Naive thymus-derived CD4-positive, alpha-beta T cell (primary cell): ENCODE results near the gene FLT3. TPM values are rescaled to one million over a fixed set of nuclear protein-coding genes. Genes with fewer than 3 reads are reported as not detected.

Experiments used
- ATAC-seq: fragments of 150-1000 bp; cut with Tn5 transposase; 2 replicates; pipeline ENCODE4 v1.10.0; 2021; ENCODE audit warnings: mild to moderate bottlenecking, moderate library complexity
- CTCF ChIA-PET: fragments of 350-600 bp; sonication (Branson Sonifier 250); formaldehyde crosslinking; loops from one replicate; lab custom pipeline; 2021; ENCODE audit warnings: antibody characterized with exemption; lab: Charles Lee
- POLR2A ChIA-PET: fragments of 350-600 bp; sonication (Branson Sonifier 250); formaldehyde crosslinking; loops from one replicate; lab custom pipeline; 2021; ENCODE audit warnings: antibody characterized with exemption, inconsistent platforms; lab: Charles Lee
- DNase-seq, 9 donors: peaks; one replicate each; pipeline versions ENCODE4 v3.0.0 to v3.0.0-alpha.2; 2020 to 2022; ENCODE audit warnings: mixed read lengths in 1 of 9
- H3K27ac ChIP-seq: one replicate; pipeline ENCODE4 v1.7.0; 2013; ENCODE audit warnings: mild to moderate bottlenecking, low read depth, low read length, moderate library complexity
- H3K27me3 ChIP-seq, 2 donors: one replicate each; pipeline ENCODE4 v1.7.0; 2013; ENCODE audit warnings: low read length in 2 of 2, mild to moderate bottlenecking in 2 of 2, moderate library complexity in 2 of 2; ENCODE audit not compliant: control insufficient read depth in 2 of 2, insufficient read depth in 2 of 2
- H3K36me3 ChIP-seq, 3 experiments: 1 replicate in 2 of 3; 2 replicates in 1 of 3; pipeline ENCODE4 v1.7.0; 2013; ENCODE audit warnings: low read length in 3 of 3, mild to moderate bottlenecking in 3 of 3, moderate library complexity in 1 of 3; ENCODE audit not compliant: insufficient read depth in 3 of 3, control insufficient read depth in 2 of 3
- H3K4me1 ChIP-seq, 2 donors: one replicate each; pipeline ENCODE4 v1.7.0; 2013; ENCODE audit warnings: low read length in 2 of 2, mild to moderate bottlenecking in 2 of 2, moderate library complexity in 1 of 2; ENCODE audit not compliant: control insufficient read depth in 2 of 2, insufficient read depth in 2 of 2
- H3K4me3 ChIP-seq: 2 replicates; pipeline ENCODE4 v1.7.0; 2013; ENCODE audit warnings: mild to moderate bottlenecking, low read length
- H3K9me3 ChIP-seq, 3 experiments: 1 replicate in 2 of 3; 2 replicates in 1 of 3; pipeline ENCODE4 v1.7.0; 2013; ENCODE audit warnings: low read length in 3 of 3; ENCODE audit not compliant: control insufficient read depth in 2 of 3
- H3K27ac Mint-ChIP-seq, 9 donors: one replicate each; pipeline ENCODE4 v1.8.0; 2020 to 2022; ENCODE audit warnings: mixed read lengths in 9 of 9, mild to moderate bottlenecking in 8 of 9, moderate library complexity in 5 of 9, inconsistent platforms in 2 of 9
- H3K27me3 Mint-ChIP-seq, 5 donors: one replicate each; pipeline ENCODE4 v1.8.0; 2021 to 2022; ENCODE audit warnings: mixed read lengths in 5 of 5, mild to moderate bottlenecking in 1 of 5
- H3K36me3 Mint-ChIP-seq, 5 donors: one replicate each; pipeline ENCODE4 v1.8.0; 2020 to 2022; ENCODE audit warnings: mixed read lengths in 5 of 5, mild to moderate bottlenecking in 3 of 5, inconsistent platforms in 1 of 5
- H3K4me1 Mint-ChIP-seq, 7 donors: one replicate each; pipeline ENCODE4 v1.8.0; 2020 to 2022; ENCODE audit warnings: mixed read lengths in 7 of 7, mild to moderate bottlenecking in 3 of 7, inconsistent platforms in 1 of 7
- H3K4me3 Mint-ChIP-seq, 10 donors: one replicate each; pipeline ENCODE4 v1.8.0; 2020 to 2022; ENCODE audit warnings: mild to moderate bottlenecking in 10 of 10, mixed read lengths in 10 of 10, moderate library complexity in 6 of 10, inconsistent platforms in 2 of 10
- H3K9me3 Mint-ChIP-seq, 11 donors: one replicate each; pipeline ENCODE4 v1.8.0; 2020 to 2022; ENCODE audit warnings: mixed read lengths in 11 of 11, mild to moderate bottlenecking in 4 of 11, inconsistent platforms in 1 of 11, moderate library complexity in 1 of 11
- intact Hi-C, 2 donors: fragments of 100-400 bp; cut with micrococcal nuclease; formaldehyde crosslinking; loops; one replicate each; pipeline ENCODE4 v1.15.1; 2023
- polyA plus RNA-seq, 2 donors: library from polyadenylated mRNA; unstranded; fragments of 300-500 nt; fragmentation: Illumina TruSeq; gene quantifications; one replicate each; pipeline ENCODE4 v1.2.3, GENCODE V29; 2021
- total RNA-seq, 6 experiments: library from RNA in 5 of 6; stranded (reverse) in 5 of 6; gene quantifications; 1 replicate in 5 of 6; 2 replicates in 1 of 6; pipeline ENCODE4 v1.2.3 and lab custom pipeline; 2021 to 2026

The FLT3 gene
- total and polyA plus RNA-seq, 7 experiments from 2014 or later: 0.77 to 3.4 TPM; not detected in 5

- Histone ChIP-seq H3K9me3 (no peaks in the 10 kb centered on the region), H3K4me1 (no peaks in the 10 kb centered on the region), H3K27me3 (peaks cover 10 to 18% of the 10 kb centered on the region in 2 donors), H3K36me3 (no peaks in the 10 kb centered on the region), H3K27ac (no peak overlapping the region), H3K4me3 (no peak overlapping the region)
- Mint-ChIP-seq H3K4me1 (peaks cover 10 to 29% (median 24%) of the 10 kb centered on the region in 7 donors), H3K36me3 (no peaks in the 10 kb centered on the region), H3K27me3 (peaks cover 69 to 89% (median 83%) of the 10 kb centered on the region in 5 donors), H3K4me3 (no peak overlapping the region), H3K27ac (no peak overlapping the region), H3K9me3 (peaks cover 0 to 1% (median 0%) of the 10 kb centered on the region in 11 donors)
- ChIA-PET POLR2A (no interaction called here), CTCF (interaction anchor here (0.5 to 1.3 kb wide), 4 partner anchors 9 to 1259 kb away, joined by 3 to 5 read pairs (median 3); no protein-coding TSS in a partner anchor)
- ATAC-seq (no peak), DNase-seq (no peak)
- intact Hi-C loops: loop anchor here in 1 of 2 donors (2.0 kb wide), 1 partner anchor 51 kb away; no protein-coding TSS in a partner anchor
These were observed 124.6 kb downstream of the FLT3 start for GRCh38 chr13:27975564-27976361.

DNA sequence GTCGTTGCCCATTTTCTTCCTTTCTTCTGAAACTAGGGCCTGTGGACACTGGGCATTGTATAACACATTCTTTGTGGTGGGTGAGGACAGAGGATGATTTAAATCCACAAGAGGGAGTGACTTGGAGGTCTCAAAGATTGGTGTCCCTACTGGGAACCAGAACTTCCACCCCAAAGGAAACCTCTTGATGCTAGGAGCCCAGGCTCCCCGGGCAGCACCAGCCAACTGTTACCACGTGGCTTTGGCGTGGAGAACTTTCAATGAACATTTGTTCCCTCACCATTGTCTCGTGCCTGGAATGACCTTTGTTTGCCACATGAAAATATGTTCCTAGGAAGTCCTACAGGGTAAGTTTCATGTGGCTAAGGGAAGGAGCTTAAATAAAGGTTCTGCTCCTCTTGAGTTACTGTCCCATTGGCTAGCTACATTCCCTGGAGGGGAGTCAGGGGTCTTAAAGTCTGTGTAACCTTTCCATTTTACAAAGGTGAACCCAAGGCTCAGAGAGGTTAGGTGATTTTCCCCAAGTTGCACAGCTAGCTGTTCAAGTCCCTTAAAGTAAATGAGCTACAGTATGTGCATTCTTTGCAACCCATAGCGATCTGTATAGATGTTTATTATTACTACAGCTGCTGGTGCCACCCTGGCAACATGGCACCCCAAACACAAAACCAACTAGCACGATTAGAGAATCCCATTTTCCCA is 126.3 kb downstream of the FLT3 start:
- POLR2A ChIA-PET: no interaction called here
- H3K27ac Mint-ChIP-seq: no peak overlapping the region
- Histone ChIP-seq H3K9me3 (no peaks in the 10 kb centered on the region), H3K27me3 (peaks cover 4 to 12% of the 10 kb centered on the region in 2 donors), H3K4me1 (no peaks in the 10 kb centered on the region), H3K36me3 (no peaks in the 10 kb centered on the region), H3K4me3 (no peak overlapping the region), H3K27ac (no peak overlapping the region)
- intact Hi-C loops: no loop called here
- peaks cover 71 to 91% (median 83%) of the 10 kb centered on the region in 5 donors for H3K27me3 Mint-ChIP-seq
- H3K4me3 Mint-ChIP-seq: no peak overlapping the region
- no peak for DNase-seq
- no peaks in the 10 kb centered on the region for H3K36me3 Mint-ChIP-seq
- ATAC-seq: no peak
- H3K4me1 Mint-ChIP-seq: peaks cover 7 to 29% (median 20%) of the 10 kb centered on the region in 7 donors
- CTCF ChIA-PET: interaction anchor here (1.1 kb wide), 1 partner anchor 12 kb away, joined by 3 read pairs; no protein-coding TSS in a partner anchor
- peaks cover 0 to 1% (median 0%) of the 10 kb centered on the region in 11 donors for H3K9me3 Mint-ChIP-seq

DNA sequence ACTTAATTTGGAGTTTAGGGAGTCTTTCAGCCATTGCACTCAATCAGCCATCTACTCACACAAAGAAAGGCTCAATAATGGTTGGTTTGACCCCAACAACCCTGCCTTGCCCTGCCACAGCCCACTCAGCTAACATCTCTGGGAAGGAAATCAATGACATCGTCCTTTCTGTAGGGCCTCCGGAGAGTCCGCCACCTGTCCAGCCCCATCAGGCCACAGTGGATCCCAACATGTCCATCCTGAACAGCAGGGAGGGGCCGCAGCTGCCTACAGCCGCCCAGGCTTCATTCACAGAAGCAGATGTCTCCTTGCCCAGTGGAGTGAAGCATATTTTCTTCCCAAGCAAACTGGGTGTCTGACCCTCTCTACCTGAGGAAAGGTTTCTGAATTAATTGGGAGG is 127.1 kb downstream of the FLT3 start:
- no peak overlapping the region for H3K4me3 ChIP-seq
- Mint-ChIP-seq H3K9me3 (peaks cover 0 to 1% (median 0%) of the 10 kb centered on the region in 11 donors), H3K4me3 (no peak overlapping the region), H3K4me1 (peaks cover 8 to 23% (median 18%) of the 10 kb centered on the region in 7 donors), H3K27ac (no peak overlapping the region), H3K27me3 (peaks cover 65 to 86% (median 77%) of the 10 kb centered on the region in 5 donors), H3K36me3 (no peaks in the 10 kb centered on the region)
- no peaks in the 10 kb centered on the region for H3K9me3 ChIP-seq
- ATAC-seq (no peak), DNase-seq (no peak)
- peaks cover 4 to 9% of the 10 kb centered on the region in 2 donors for H3K27me3 ChIP-seq
- intact Hi-C loops: no loop called here
- no peak overlapping the region for H3K27ac ChIP-seq
- no peaks in the 10 kb centered on the region for H3K36me3 ChIP-seq
- CTCF ChIA-PET: interaction anchor here (0.6 to 1.1 kb wide), 3 partner anchors 12 to 613 kb away, joined by 3 to 5 read pairs (median 4); no protein-coding TSS in a partner anchor
- POLR2A ChIA-PET: no interaction called here
- no peaks in the 10 kb centered on the region for H3K4me1 ChIP-seq

DNA sequence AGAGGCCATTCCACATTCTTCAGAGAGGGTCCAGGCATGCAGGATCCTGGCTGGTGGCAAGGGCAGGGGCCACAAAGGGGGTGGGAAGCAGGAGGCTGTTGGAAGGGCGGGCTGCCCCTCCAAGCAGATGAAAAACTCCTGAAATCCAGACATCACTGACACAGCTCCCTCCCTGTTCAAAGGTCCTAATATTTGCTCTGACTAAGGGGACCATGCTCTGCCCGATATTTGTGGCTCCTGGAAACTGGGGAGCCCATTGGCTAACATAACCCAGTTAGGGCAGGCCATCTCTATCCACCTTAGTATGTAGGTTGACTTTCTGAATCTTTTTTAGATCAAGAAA is 127.9 kb downstream of the FLT3 start:
- H3K27ac ChIP-seq: no peak overlapping the region
- Mint-ChIP-seq H3K27me3 (peaks cover 68 to 89% (median 80%) of the 10 kb centered on the region in 5 donors), H3K36me3 (no peaks in the 10 kb centered on the region), H3K9me3 (peaks cover 0 to 1% (median 0%) of the 10 kb centered on the region in 11 donors), H3K27ac (no peak overlapping the region), H3K4me1 (peaks cover 6 to 26% (median 21%) of the 10 kb centered on the region in 7 donors), H3K4me3 (no peak overlapping the region)
- intact Hi-C loops: no loop called here
- no peaks in the 10 kb centered on the region for H3K4me1 ChIP-seq
- H3K27me3 ChIP-seq: peaks cover 4 to 9% of the 10 kb centered on the region in 2 donors
- no peak for ATAC-seq
- no peak for DNase-seq
- ChIA-PET POLR2A (no interaction called here), CTCF (interaction anchor here (0.7 to 1.1 kb wide), 3 partner anchors 13 to 264 kb away, joined by 3 to 4 read pairs (median 3); no protein-coding TSS in a partner anchor)
- no peaks in the 10 kb centered on the region for H3K9me3 ChIP-seq
- H3K36me3 ChIP-seq: no peaks in the 10 kb centered on the region
- no peak overlapping the region for H3K4me3 ChIP-seq

GRCh38 chr13:27971776-27972477 is 128.4 kb downstream of the FLT3 start:
- no peak overlapping the region for H3K27ac Mint-ChIP-seq
- no peak overlapping the region for H3K4me3 Mint-ChIP-seq
- H3K36me3 Mint-ChIP-seq: no peaks in the 10 kb centered on the region

GRCh38 chr13:27971236-27971645 is 129.1 kb downstream of the FLT3 start:
- intact Hi-C loops: no loop called here
- POLR2A ChIA-PET: no interaction called here
- H3K4me3 Mint-ChIP-seq: peak overlapping the region in 1 of 10 donors; percentile 23

More at GRCh38 chr13:27971776-27972477, 128.4 kb downstream of the FLT3 start:
- peaks cover 4 to 9% of the 10 kb centered on the region in 2 donors for H3K27me3 ChIP-seq
- Mint-ChIP-seq H3K4me1 (peaks cover 6 to 30% (median 24%) of the 10 kb centered on the region in 7 donors), H3K27me3 (peaks cover 70 to 89% (median 80%) of the 10 kb centered on the region in 5 donors), H3K9me3 (peaks cover 0 to 1% (median 0%) of the 10 kb centered on the region in 11 donors)
- DNase-seq: no peak
- no peaks in the 10 kb centered on the region for H3K9me3 ChIP-seq
- ATAC-seq: no peak
- no peak overlapping the region for H3K27ac ChIP-seq
- H3K4me3 ChIP-seq: no peak overlapping the region
- H3K4me1 ChIP-seq: no peaks in the 10 kb centered on the region
- no peaks in the 10 kb centered on the region for H3K36me3 ChIP-seq
- ChIA-PET CTCF (no interaction called here), POLR2A (no interaction called here)
- intact Hi-C loops: no loop called here

More at GRCh38 chr13:27971236-27971645, 129.1 kb downstream of the FLT3 start:
- no peaks in the 10 kb centered on the region for H3K9me3 ChIP-seq
- no peak overlapping the region for H3K4me3 ChIP-seq
- no peaks in the 10 kb centered on the region for H3K4me1 ChIP-seq
- CTCF ChIA-PET: no interaction called here
- ATAC-seq: no peak
- H3K27me3 Mint-ChIP-seq: peaks cover 73 to 87% (median 79%) of the 10 kb centered on the region in 5 donors
- no peak overlapping the region for H3K27ac Mint-ChIP-seq
- H3K36me3 ChIP-seq: no peaks in the 10 kb centered on the region
- no peak overlapping the region for H3K27ac ChIP-seq
- H3K9me3 Mint-ChIP-seq: peaks cover 0 to 1% (median 0%) of the 10 kb centered on the region in 11 donors
- H3K4me1 Mint-ChIP-seq: peaks cover 6 to 32% (median 24%) of the 10 kb centered on the region in 7 donors
- H3K27me3 ChIP-seq: peaks cover 0 to 5% of the 10 kb centered on the region in 2 donors
- DNase-seq: no peak
- no peaks in the 10 kb centered on the region for H3K36me3 Mint-ChIP-seq
